Hepatocyte (in vitro differentiated cells): ENCODE measurements around the gene PIK3C2G.

Source experiments
- CTCF ChIP-seq: fragments of 200-600 bp; sonication (generic); IDR thresholded peaks from 2 replicates; pipeline ENCODE4 v1.5.1; 2016; ENCODE audit warnings: antibody characterized with exemption, mild to moderate bottlenecking; ENCODE audit not compliant: poor library complexity
- EZH2 ChIP-seq: fragments of 200-600 bp; sonication (generic); IDR thresholded peaks from 2 replicates; pipeline ENCODE4 v1.6.1; 2016; ENCODE audit warnings: antibody characterized with exemption, mild to moderate bottlenecking, borderline replicate concordance

- TF ChIP-seq CTCF (no peak), EZH2 (no peak)
Observed at GRCh38 chr12:18487509-18487908, 226.2 kb downstream of the PIK3C2G start.
